ENCODE data around the gene TMPRSS3.

TMPRSS3 gene

DNA sequence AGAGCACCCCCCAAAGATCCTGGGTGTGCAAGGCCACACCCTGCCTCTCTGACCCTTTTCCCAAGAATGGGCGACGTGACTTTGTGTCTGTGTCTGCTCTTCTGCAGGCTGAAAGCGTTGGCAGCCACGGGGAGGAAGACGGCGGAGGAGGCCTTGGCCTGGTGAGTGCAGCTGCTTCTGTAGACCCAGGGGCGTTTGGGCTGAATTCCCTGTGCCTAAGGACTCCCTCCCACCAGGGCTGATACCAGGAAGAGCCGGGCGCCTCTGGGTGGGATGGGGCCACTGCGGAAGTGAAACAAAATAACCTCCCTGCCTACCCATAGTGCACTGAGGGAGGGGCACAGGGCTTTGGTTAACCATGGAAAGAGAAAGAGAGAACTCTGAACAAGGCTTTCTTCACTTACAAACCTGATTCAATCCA lies 10.4 kb upstream of the TMPRSS3 start:
- no peak for DNase-seq

DNA sequence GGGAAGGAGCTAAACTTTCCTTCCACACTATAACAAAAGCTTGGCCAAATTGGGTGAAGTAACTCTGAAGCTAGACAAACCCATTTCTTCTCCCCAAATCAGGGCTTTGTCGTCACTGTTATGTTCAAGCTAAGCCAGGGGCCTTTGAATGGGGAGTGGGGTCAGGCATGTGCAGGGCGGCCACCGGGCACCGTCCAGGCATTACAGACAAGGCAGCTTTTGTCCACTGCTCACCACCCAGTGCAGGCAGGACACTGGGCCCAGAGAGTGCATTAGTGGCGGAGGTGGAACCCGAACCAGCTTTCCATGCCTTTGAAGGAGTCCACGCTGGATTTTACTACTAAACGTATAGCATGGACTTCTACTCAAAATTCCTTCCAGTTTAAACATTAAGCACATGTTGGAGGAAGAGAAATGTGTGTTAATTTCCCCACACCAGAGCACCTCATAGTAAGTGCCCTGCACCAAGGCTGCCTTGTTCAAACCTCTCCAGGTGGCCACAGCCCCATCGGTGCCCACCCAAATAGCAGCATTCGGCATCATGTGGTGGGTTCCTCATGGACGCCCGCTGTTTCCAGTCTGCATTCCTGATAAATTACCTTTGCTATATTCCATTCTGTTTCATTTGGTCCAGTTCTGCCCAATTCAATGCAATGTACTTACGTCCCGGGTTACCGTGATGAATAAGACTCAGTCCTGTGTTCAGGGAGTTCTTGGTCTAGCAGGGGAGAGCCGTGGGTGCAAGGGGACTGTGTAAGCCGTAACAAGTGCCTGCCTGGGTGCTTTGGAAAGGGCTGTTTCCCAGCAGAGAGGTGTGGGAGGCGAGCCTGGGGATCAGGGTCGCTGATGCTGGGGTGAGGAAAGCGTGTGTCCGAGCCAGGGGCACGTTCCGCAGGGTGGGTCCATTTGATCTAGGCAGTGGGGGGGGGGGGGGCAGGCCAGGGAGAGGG lies 9.5 kb upstream of the TMPRSS3 start:
- no peak for DNase-seq

DNA sequence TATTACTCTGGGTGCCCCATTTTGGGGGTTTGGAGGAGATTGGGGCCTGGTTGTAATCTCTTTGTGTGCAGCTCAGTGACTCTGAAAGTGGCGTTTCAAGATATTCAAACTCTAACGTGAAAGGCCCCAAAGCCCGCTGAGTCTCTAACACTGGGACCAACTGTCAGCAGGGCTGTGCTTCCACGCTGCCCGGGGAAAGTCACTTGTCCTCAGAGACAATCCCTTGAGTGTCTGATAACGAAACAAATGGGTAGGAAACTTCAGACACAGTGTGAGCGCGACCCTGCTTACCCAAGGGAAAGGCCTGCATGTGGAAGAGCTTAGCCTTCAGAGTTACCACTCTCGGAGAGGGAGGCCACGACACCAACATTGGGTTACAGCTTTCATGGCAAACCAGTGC lies 8.7 kb upstream of the TMPRSS3 start:
- no peak for DNase-seq

DNA sequence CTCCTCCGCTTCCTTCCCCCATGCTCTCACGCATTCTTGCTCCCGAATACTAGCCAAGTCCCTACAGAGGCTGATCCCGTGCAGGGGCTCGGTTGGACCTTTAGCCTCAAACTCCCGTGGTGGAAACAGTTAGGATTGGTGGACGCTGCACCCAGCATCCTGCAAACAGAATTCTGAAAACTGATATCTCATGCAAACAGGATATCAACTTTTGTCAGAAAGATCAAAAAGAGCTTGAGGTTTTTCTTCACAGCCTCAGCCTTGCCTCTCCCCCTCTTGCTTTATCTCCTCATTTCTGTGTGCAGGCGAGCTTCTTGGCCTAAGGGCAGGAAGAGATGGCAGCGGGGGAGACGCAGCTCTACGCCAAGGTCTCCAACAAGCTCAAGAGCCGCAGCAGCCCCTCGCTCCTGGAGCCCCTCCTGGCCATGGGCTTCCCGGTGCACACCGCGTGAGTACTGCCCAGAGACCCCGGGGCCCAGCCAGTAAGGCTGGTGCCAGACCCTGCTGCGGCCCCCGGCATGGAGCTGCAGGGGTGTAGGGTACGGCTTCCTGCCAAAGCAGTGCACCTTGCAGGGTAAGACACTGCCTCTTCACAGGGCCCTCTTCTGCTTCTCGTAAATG lies 7.9 kb upstream of the TMPRSS3 start, which contains the start of gene UBASH3A:
UBASH3A (plus strand) TSS at position 292 of the 621 bp plus-strand sequence; CDS start at position 336, 44 bp downstream.
- DNase-seq = no peak

DNA sequence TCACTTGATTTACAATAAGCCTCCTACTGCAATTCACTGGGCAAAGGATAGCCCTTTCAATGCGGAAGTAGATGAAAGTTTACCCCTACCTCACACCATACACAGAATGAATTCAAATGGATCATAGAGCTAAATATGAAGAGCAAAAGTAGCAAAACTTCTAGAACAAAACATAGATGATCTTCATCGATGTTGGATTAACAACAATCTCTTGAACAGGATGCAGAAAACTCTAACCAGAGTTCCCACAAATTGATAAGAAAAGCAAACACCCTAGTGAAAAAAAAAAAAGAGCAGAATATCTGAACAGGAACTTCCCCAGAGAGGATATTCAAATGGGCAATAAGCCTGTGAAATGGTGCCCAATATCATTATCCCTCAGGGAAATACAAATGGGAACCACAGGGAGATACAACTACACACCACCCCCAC lies 6.0 kb upstream of the TMPRSS3 start:
- no peak for DNase-seq

DNA sequence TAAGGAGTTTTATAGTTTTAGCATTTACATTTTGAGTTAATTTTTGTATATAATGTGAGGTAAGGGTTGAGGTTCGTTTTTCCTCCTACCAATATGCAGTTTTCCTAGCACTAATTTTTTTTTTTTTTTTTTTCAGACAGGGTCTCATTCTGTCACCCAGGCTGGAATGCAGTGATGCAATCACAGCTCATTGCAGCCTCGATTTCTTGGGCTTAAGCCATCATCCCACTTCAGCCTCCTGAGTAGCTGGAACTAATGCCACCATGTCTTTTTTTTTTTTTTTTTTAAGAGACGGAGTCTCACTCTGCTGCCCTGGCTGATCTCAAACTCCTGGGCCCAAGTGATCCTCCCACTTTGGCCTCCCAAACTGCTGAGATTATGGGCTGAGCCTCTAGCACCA lies 5.3 kb upstream of the TMPRSS3 start:
- DNase-seq = no peak

DNA sequence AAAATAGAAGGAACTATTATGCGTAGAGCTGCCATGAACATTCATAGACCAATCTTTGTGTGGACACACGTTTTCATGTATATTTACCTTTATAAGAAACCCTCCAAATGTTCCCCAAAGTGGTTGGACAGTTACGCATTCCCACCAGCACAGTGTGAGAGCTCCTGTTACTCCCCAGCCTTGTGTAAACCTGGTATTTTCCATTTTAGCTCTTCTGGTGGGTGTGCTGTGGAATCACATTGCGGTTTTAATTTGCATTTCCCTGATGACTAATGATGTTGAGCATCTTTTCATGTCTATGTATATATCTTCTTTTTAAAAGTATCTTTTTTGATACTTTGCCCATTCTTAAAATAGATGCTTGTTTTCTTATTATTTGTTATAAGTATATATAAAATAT lies 4.7 kb upstream of the TMPRSS3 start:
- no peak for DNase-seq

DNA sequence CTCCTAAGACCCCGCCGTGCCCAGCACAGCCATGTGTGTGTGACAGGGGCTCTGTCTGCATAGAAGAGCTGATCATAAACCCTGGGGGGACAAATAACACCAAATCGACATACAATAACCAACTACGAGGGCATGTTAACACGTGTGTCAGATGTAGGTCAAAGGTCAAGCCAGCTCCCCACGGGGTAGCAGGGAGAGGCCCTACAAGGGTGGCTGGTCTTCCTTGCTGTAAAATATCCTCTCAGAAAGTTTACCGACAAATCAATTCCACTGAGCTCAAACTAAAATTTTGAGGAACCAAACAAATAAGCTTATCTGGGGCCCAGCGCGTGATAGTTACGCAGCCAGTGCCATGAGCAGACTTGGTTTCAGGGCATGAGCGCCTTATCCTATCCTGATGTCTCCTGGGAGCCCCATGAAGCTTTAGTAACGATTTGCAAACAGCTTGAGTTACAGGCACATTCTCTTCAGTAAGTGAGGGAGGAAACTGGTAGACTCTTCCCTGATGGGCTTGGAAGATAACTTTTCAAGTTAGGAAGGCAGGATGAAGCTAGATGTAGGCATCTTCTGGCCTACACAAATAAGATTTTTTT lies 2.7 kb upstream of the TMPRSS3 start:
- peak in 1 of 2 experiments; percentile 50 for DNase-seq

DNA sequence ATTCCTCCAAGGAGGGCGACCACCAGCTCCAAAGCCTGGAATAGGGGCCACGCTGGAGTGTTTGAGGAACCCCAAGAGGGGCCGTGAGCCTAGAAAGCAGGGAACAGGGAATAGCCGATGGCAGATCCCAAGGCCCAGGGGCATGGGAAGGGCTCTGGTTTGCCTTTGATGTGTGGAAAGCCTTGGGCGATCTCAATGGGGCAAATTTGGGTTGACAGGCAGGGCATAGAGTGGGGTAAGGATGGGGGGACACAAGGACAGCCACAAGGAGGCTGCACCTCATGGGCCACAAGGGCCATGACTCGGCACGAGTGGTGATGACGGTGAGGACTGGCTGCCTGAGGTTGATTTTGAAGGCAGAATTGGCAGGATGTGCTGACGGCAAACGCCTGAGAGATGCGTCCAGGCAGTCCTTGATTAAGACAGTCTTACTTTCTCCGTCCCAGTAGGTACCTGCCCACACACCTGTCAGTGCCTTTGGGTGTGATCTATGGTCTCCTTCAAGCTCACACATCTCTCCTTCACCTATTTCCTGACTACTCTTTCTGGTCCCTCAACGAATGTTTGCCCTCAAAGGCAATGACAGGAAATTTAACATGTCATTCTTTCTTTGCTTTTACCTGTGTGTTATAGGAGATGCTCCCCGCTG lies 2.0 kb upstream of the TMPRSS3 start:
- no peak for DNase-seq

DNA sequence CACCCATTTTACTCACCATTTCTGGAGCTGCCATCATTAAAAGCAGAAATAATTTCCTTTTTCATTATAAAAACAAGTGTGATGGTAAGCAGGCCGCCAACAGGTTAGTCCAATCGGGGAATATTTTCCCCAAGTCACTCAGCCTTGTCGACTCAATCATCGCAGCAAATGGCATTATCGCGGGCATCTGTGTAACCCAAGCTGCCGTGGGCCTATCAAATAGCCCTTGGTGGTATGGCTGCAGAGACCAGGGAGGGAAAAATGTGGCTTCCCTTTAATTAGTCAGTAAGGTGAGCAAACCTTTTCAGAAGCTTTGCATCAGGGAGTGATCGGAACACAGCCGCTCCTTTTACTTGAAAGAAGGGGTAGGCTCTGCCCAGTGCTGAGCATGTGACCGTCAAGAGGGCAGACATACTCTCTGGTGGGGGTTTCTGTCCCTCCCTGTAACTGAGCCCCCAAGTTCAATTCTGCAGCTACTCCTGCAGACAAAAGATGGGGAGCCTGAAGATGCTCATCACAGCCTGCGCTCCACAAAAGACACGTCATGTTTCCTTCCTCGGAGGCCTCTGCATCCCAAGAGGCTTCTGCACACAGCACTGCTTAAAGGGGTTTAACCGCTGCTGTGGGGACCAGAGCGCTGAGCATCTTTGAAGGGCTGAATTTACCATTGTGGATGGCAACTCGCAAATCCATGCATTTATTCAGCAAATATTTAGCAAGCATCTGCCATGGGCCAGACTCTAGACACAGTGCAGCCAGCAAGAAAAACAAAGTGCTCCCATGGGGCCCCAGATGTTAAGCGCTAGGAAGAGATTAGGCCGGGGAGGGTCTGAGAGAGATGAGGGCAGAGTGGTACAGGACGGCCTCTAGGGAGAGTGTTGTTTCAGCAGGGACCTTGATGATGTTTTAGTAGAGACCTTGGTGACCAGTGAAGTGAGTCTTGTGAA lies 1.2 kb upstream of the TMPRSS3 start:
- DNase-seq = peak; percentile 96 to 97

DNA sequence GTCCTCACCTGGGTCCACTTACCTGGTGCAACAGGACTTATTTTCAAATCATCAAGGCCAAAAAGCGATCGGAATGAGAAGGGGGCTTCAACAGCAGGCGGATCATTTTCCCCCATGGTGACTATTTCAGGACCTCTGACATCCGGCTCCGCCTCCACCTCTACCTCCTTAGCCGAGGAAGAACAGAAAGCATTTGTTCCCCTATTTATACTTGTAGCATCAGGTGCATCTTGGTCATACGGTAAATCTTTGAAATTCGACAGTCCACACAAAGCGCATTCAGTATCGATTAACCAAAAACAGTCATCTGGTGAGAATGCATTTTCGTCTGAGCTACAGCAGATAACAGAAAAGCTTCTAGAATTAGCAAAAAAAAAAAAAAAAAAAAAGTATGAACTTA lies 550 bp downstream of the TMPRSS3 start:
- no peak for DNase-seq

DNA sequence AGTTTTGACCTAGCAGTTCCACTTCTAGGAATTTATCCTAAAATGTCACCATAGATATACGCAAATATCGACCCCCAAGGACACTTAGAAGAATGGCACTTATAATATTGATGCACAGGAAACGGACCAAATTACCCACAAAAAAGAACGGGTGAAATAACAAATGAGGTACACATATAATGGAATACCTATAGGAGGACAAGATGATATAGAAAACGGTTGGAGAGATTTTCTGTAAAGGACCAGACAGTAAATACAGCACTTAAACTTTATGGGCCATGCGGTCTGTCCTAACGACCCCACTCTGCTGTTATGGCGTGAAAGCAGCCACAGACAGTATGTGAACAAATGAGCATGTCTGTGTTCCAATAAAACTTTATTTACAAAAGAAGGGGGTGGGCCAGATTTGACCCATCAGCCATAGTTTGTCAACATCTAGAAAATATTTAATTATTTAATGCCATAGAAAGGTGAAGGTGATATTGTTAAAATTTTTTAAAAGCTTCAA lies 2.4 kb downstream of the TMPRSS3 start:
- DNase-seq = no peak

DNA sequence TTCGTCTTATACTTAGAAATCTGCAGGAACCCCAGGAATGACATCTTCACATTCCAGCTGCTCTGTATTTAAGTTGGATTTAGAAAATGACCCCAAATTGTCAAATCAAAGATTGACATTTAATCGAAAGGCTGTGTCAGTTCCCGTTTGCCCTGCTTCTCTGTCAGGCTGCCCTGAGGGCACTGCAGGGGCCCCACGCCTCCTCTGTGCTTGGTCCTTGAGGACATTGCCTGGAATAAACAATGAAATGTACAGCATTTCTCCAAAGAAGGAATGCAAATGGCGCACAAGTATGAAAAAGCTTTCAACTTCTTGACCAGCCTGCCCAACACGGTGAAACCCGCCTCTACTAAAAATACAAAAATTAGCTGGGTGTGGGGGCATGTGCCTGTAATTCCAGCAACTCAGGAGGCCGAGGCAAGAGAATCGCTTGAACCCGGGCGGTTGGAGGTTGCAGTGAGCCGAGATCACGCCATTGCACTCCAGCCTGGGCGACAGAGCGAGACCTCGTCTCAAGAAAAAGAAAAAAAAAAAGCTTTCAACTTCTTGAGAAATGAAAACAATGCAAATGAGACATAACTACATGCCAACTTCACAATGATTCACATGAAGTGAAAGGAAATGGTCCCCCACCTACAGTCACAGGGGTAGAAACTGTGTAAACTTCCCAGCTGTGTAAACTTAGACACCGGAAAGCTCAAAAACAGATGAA lies 3.0 kb downstream of the TMPRSS3 start:
- DNase-seq = no peak

DNA sequence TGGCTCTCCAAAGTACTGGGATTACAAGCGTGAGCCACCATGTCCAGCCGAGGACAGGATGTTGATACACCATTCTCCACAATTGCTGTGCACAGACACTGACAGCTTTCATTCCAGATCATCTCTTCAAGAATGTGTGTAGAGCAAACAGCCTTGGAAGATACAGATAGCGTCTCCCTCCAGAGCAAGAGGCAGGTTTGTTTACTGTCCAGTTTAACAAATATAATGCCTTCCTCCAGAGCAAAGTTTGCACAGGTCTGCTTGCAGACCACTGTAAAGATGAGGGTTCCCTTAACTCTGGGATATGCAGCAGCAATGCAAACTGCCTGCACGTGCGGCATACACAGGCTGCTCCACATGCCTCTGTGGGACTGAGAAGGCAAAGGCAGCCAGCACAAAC lies 4.6 kb downstream of the TMPRSS3 start:
- no peak for DNase-seq

DNA sequence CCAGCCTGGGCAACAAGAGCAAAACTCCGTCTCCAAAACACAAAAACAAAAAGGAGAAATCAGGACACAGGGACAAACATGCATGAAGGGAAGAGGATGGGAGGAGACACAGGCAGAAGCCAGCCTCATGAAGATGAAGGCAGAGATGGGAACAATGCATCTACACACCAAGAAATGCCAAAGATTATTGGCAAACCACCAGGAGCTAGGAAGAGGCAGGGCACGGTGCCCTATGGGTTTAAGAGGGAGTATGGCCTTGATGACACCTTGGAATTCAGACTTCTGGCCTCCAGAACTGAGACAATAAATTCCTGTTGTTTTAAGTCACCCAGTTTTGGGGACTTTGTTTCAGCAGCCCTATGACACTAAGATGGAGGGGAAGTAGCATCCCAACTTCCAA lies 5.2 kb downstream of the TMPRSS3 start:
- no peak for DNase-seq

DNA sequence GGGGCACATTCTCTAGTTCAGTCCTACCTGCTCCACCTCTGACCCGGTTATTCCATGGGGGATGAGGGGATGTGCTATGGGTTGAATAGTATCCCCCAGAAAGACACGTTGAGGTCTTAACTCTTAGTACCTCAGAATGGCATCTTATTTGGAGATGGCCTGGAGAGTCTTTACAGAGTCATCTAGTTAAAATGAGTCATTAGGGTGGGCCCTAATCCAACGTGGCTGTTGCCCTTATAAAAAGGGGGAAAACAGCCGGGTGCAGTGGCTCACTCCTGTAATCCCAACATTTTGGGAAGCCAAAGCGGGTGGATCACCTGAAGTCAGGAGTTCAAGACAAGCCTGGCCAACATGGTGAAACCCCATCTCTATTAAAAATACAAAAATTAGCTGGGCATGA lies 5.7 kb downstream of the TMPRSS3 start:
- DNase-seq = no peak

DNA sequence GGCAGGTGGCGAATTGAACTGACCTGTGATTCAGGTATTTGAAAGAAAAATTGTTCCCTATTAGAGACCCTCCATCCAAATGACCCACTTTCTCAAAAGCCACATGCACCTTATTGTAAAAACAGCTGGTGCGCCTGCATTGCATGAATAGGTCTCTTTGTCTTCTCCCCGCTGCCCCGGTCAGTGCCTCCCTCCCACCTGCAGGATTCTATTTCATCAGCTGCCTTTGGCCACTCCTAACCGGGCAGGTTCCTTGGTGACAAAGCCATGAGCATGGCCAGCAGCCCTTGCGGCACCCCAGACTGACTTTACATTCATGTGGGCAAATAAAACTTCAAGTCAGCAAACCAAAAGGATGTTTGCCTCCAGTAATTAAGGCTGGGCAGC lies 6.4 kb downstream of the TMPRSS3 start:
- DNase-seq = no peak

DNA sequence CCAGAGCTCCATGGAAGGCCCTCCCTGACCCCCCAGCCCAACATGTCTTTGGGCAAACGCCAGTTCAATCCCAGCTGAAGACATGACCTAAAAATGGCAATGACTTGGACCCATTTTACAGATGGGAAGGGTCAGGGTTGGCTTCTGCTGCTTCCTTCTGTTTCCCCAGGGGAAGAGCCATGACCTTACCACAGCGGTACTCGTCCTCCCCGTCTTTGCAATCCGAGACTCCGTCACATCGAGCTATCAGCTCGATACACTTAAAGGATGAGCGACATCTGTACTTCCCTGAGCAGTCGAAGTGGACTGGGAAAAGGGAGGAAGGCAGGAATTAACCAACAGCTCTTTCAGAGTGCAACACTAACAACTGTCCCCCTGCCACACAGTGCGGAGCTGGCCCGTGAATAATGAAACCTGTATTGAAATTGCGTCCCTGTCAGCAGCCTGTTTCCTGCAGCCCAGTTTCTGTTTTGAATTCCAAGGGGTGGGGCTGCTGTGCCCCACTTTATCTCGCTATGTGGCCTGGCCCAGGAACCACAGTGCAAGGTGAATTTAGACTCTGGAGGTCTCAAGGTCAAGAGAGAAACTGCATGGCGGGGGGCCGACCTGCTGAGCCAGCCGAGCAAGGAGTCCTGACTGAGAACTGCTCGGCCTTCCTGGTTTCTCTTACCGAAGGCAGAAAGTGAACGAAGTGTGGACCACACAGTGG lies 7.0 kb downstream of the TMPRSS3 start:
- DNase-seq = no peak

DNA sequence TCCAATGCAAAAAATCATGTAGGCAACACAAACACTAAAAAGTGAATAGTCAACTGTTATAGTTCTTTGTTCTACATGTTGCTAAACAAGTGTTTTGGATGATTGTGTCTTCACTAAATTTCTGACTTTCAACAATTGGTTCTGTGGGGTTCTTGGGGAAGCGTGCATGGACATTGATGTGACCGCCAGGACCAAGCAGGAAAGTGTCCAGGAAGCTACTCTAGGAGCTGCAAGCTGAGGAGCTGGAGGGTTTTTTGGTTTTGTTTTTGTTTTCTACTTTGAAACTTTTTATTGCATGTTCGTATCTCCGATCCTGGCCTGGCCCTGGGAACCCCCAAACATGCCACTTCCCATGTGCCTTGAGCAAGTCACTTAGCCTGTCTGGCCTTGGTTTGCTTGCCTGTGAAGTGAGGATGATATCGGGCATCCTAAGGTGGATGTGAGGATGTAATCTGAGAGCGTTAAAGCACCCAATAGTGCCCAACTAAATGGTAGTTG lies 8.0 kb downstream of the TMPRSS3 start:
- DNase-seq = no peak

DNA sequence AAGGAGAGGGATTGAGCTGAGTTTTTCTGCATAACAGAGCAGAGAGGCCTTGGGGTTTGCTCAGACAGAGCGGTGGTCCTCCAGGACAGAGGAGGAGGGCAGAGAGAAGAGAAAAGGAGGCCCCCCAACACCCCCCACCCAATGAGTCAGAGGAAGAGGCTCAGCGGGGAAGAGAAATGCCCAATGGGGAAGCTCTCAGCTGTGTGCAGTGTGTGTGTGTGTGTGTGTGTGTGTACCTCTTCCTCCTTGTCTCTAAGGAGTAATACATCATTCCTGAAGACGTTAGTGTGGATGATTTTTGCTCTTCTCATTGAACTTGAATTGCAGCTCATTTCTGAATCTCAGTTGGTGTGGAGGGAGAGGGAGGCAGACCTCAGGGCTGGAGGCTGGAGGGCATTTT lies 8.7 kb downstream of the TMPRSS3 start:
- no peak for DNase-seq

Measured in NCI-H524 (cell line).